ENCODE data around the gene TIMP2.

TIMP2 gene, protein sequence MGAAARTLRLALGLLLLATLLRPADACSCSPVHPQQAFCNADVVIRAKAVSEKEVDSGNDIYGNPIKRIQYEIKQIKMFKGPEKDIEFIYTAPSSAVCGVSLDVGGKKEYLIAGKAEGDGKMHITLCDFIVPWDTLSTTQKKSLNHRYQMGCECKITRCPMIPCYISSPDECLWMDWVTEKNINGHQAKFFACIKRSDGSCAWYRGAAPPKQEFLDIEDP

DNA sequence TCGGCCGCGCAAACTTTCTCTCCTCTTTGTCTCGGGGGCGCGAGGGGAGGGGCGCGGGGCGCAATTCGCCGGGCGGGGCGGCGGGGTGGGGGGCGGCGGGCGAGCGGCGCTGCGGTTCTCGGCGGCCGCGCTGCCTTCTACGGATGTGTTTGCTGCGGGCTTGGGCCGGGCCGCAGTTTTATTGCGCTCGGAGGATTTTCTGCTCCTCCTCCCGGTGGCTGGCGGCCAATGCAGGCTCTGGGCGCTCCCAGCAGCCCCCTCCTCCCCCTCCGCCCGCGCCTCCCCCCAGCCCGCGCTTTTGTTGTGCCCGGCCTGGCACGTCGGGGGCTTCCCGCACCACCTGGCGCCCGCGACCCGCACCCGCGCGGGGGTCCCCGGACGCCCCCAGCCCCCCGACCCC, at the start of gene TIMP2:
Gene TIMP2 (minus strand): TSS at position 154 of the 400 bp plus-strand sequence. CDS start 299 bp downstream, outside the sequence.
- H3K4me1 ChIP-seq (ENCODE audit: insufficient read depth, low read length): peaks cover 18% of the 10 kb centered on the region
- H3K9ac ChIP-seq (ENCODE audit: low read depth, low read length): peak within 1 kb of the TSS; percentile 85
- H3K9me3 ChIP-seq (ENCODE audit: control insufficient read depth, insufficient read depth, low read length): no peaks in the 10 kb centered on the region
- H3K36me3 ChIP-seq (ENCODE audit: insufficient read depth, low read length): no peaks in the 10 kb centered on the region

DNA sequence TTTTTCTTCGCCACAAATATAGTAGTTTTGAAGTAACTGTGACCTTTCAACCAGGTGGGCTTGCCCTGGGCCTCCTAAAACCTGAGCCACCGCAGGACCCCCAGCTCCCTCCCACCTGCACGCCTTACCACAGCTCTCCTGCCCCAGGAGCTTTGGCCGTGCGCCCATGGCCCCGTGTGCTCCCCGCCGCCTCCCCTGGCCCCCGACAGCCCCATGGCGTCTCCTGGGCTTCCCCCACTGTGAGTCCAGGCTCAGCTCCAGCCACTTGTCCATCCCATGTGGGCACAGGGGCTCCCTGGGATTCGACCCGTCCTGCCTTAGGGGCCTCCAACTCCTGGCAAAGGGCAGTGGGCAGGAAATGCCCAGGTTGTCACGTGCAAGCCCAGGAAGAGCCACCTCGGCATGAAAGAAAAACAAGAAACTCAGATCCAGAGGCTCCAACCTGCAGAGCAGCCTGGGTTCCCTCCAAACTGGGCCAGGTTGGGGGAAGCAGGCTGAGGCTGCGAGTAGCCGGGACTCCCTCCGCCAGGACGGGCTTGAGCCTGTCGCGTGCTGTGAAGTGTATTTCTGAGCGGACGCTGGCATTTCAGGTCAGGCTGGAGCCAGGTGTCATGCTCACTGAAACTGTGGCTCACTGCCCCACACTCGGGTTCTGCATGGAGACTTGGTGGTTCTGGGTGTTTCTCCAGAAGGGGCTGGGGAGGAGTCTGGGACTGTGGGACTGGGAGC, 48.8 kb upstream of the TIMP2 start:
- H3K9ac ChIP-seq (ENCODE audit: low read depth, low read length): no peak overlapping the region
- H3K4me1 ChIP-seq (ENCODE audit: insufficient read depth, low read length): peaks cover 3% of the 10 kb centered on the region; the same call in 1 of the 2 replicates
- H3K9me3 ChIP-seq (ENCODE audit: control insufficient read depth, insufficient read depth, low read length): no peaks in the 10 kb centered on the region
- H3K36me3 ChIP-seq (ENCODE audit: insufficient read depth, low read length): no peaks in the 10 kb centered on the region

DNA sequence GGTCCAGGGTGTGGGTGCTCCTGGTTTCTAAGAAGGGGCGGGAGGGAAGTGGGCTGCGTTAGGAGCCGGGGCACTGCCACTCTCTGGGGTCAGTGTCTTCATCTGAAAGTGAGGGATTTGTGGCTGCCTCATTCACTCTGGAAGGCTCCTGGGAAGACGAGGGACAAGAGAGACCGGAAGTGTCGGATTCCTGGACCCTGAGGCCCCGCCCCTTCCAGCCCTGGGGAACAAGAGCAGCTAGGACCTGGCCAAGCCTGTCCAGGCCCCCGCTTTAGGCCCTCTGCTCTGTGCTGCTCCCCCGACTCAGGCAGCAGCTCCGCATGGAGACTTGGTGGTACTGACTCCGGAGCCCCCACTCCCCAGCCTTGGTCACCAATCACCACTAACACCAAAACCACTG, 48.0 kb upstream of the TIMP2 start:
- Histone ChIP-seq H3K4me1 (ENCODE audit: insufficient read depth, low read length) (peaks cover 3% of the 10 kb centered on the region; the same call in 1 of the 2 replicates), H3K9ac (ENCODE audit: low read depth, low read length) (no peak overlapping the region), H3K9me3 (ENCODE audit: control insufficient read depth, insufficient read depth, low read length) (no peaks in the 10 kb centered on the region), H3K36me3 (ENCODE audit: insufficient read depth, low read length) (no peaks in the 10 kb centered on the region)

DNA sequence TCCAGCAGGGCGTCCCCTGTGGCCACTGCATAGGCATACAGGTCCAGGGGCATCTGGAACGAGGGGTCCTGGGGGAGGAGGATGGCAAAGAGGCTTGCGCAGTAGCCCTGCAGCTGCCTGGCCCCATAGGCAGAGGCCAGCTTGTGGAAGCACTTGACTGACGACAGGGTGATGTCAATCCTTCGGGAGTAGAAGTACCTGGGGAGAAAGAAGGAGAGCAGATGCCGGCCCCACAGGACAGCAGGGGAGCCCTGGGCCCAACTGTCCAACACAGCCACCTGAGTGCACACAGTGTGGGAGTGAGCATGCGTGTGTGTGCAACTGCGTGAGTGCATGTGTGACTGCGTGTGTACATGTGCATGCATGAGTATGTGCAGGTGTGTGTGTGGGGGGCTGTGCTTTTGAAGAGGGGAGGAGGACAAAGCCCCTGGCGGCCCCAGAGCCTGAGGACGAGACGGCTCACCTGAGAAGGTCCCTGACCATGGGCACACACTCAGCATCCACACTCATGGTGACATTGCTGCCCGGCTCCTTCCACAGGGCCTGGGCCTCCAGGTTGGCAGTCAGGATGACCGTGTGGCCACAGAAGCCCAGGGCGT, 47.4 kb upstream of the TIMP2 start:
- Histone ChIP-seq H3K4me1 (ENCODE audit: insufficient read depth, low read length) (peaks cover 3% of the 10 kb centered on the region; the same call in 1 of the 2 replicates), H3K36me3 (ENCODE audit: insufficient read depth, low read length) (no peaks in the 10 kb centered on the region), H3K9me3 (ENCODE audit: control insufficient read depth, insufficient read depth, low read length) (no peaks in the 10 kb centered on the region), H3K9ac (ENCODE audit: low read depth, low read length) (no peak overlapping the region)

DNA sequence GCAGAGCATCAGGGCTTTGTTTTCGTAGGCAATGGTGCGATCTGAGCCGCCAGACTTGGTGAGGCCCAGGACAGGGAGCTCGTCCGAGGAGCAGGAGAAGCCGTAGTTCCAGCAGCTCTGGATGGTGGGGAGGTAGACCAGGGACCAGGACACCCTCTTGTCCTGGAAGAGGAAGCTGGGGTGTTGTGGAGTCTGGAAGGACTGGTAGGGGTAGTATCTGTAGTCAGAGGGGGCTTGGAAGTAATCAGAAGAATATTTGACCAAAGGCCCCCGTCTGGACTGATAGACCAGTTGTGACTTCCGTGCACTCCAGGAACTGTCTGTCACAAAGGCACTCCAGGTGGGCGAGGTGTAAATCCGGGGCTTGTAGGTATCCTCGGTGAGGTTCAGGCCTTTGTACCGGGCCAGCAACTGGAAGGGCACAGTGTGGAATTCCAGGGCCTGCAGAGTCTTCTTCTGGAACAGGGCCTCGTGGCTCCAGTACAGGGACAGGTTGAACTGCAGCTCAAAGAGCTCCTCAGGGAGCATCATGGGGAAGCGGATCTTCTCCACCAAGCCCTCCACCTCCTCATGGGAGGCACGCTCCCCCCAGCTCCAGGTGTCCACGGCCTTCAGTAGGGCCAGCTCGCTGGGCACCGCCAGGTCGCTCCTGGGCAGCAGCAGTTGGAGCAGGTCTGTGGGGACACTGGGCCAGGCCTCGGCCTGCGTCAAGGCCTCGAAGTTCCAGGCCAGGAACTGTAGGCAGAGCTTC, 46.7 kb upstream of the TIMP2 start:
- Histone ChIP-seq H3K9me3 (ENCODE audit: control insufficient read depth, insufficient read depth, low read length) (no peaks in the 10 kb centered on the region), H3K36me3 (ENCODE audit: insufficient read depth, low read length) (no peaks in the 10 kb centered on the region), H3K9ac (ENCODE audit: low read depth, low read length) (no peak overlapping the region), H3K4me1 (ENCODE audit: insufficient read depth, low read length) (peaks cover 3% of the 10 kb centered on the region; the same call in 1 of the 2 replicates)

DNA sequence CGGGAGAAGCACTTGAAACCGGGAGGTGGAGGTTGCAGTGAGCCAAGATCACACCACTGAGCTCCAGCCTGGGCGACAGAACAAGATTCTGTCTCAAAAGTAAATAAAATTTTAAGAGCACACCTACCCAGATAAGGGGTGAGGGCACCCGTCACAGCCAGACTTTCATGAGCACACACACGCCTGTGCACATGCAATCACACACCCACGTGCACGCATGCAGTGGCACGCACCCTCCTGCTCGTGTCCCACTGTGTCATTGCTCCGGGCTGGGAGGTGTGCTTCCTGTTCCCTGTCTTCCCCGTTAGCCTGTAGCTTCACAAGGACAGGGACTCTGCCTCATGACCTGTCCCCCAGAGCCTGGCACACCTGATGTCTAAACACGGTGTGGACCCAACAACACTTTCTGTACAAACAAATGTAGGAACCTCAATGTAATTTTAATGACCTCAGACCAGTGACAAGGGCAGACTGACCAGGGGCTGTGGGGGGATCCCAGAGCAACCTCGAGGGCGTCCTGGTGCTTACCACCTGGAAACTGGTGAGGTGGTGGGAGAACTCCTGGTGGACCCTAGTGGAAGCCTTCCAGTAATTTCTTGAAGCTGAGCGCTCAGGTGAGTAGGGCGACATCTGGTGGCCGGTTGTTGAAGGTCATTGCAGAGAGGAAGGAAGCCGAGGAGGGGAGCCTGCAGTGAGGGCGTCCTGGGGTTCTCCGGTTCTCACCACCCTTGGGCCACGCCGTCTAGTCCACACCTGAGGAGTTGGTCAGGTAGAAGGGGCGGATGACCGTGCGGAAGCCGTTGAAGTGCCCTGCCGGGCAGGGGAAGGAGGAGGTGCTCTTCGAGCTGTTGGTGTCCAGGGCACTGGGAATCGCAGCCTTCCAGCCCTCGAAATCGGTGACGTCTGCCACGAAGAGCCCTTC, 45.9 kb upstream of the TIMP2 start:
- no peak overlapping the region for H3K9ac ChIP-seq (ENCODE audit: low read depth, low read length)
- no peaks in the 10 kb centered on the region for H3K36me3 ChIP-seq (ENCODE audit: insufficient read depth, low read length)
- peaks cover 3% of the 10 kb centered on the region; the same call in 1 of the 2 replicates for H3K4me1 ChIP-seq (ENCODE audit: insufficient read depth, low read length)
- no peaks in the 10 kb centered on the region for H3K9me3 ChIP-seq (ENCODE audit: control insufficient read depth, insufficient read depth, low read length)

GRCh38 chr17:78969865-78970264, 44.7 kb upstream of the TIMP2 start:
- Histone ChIP-seq H3K4me1 (ENCODE audit: insufficient read depth, low read length) (peaks cover 3% of the 10 kb centered on the region; the same call in 1 of the 2 replicates), H3K9ac (ENCODE audit: low read depth, low read length) (no peak overlapping the region), H3K9me3 (ENCODE audit: control insufficient read depth, insufficient read depth, low read length) (no peaks in the 10 kb centered on the region), H3K36me3 (ENCODE audit: insufficient read depth, low read length) (no peaks in the 10 kb centered on the region)

- Histone ChIP-seq H3K36me3 (ENCODE audit: insufficient read depth, low read length) (no peaks in the 10 kb centered on the region), H3K4me1 (ENCODE audit: insufficient read depth, low read length) (no peaks in the 10 kb centered on the region; the same call in 1 of the 2 replicates), H3K9ac (ENCODE audit: low read depth, low read length) (no peak overlapping the region), H3K9me3 (ENCODE audit: control insufficient read depth, insufficient read depth, low read length) (no peaks in the 10 kb centered on the region)
Measured at GRCh38 chr17:78967782-78968362, 42.7 kb upstream of the TIMP2 start.

DNA sequence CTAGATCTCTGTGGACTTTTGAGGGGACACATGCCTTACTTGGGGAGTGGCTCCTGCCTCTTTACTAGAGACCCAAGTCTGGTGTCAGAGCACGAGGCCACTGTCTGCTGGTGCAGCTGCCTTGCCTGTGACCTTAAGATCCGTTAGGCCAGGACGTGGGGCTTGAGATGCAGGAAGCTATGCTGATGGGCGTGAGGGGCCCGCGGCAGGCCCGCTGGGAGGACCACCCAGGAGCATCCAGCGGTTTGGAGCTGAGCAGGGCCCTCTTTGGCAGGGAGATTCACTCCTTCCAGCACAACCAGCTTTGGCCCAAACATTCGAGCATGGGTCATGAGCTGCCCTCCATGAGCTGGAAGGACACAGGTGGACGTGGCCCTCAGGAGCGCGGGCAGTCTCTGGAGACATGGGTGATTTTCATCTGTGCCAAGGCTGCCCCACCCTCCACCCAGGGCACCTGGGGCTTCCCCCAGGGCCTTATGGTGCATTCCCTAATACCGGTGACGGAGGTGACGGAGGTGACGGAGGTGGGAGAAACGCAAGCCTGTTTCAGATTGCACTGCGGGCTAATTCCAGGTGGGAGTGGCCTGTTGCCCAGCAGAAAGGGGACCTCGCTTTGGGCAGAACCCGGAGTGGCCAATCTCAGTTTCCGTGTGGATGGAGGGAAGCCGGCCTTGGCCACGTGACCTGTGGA, 41.9 kb upstream of the TIMP2 start:
- H3K9me3 ChIP-seq (ENCODE audit: control insufficient read depth, insufficient read depth, low read length): no peaks in the 10 kb centered on the region
- H3K4me1 ChIP-seq (ENCODE audit: insufficient read depth, low read length): no peaks in the 10 kb centered on the region; the same call in 1 of the 2 replicates
- H3K36me3 ChIP-seq (ENCODE audit: insufficient read depth, low read length): no peaks in the 10 kb centered on the region
- H3K9ac ChIP-seq (ENCODE audit: low read depth, low read length): no peak overlapping the region

DNA sequence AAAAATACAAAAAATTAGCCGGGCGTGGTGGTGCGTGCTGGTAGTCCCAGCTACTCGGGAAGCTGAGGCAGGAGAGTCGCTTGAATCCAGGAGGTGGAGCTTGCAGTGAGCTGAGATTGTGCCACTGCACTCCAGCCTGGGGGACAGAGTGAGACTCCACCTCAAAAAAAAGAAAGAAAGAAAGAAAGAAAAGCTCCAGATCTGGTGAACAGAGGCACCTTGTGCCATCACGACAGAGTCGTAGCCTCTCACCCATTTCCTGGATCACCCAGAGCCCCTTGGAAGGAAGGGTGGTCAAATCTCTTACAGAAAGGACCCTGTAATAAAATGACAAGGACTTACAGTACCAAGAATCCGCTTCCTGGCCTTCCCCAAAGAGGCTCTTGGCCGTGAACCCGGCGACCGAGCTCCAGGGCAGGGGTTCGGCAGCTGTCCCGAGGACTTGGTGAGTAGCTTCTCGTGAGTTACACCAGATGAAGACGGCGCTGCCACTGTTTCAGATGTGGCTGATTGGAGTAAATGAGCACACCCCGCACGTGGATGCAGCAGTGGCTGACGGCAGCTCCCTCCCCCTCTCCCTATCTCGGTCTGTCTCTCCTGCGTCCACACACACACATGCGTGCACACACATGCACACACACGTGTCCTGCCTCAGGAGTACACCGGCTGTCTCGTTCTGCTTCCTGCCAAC, 41.1 kb upstream of the TIMP2 start:
- H3K4me1 ChIP-seq (ENCODE audit: insufficient read depth, low read length): no peaks in the 10 kb centered on the region
- no peaks in the 10 kb centered on the region for H3K36me3 ChIP-seq (ENCODE audit: insufficient read depth, low read length)
- H3K9me3 ChIP-seq (ENCODE audit: control insufficient read depth, insufficient read depth, low read length): no peaks in the 10 kb centered on the region
- H3K9ac ChIP-seq (ENCODE audit: low read depth, low read length): no peak overlapping the region

DNA sequence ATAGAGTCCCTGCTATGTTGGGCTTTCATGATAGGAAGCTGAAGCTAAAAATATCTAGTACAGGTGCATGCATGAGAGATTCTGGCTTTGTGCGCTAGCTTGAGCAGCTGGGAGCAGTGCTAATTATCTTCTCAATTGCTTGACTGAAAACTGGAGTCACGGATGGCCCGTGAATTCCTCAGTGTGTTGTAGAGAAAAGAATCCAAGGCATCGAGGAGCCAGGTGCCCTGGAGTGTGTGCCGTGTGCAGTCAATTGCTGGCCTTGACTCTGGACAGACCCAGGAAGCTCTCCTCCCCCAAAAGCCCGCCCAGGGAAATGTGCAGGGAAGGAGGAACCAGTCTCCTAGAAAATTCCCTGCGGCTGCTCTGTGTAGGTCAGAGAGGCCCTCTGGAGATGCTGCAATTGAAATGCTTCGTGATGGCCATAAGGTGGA, 40.3 kb upstream of the TIMP2 start:
- Histone ChIP-seq H3K36me3 (ENCODE audit: insufficient read depth, low read length) (no peaks in the 10 kb centered on the region), H3K4me1 (ENCODE audit: insufficient read depth, low read length) (no peaks in the 10 kb centered on the region), H3K9ac (ENCODE audit: low read depth, low read length) (no peak overlapping the region), H3K9me3 (ENCODE audit: control insufficient read depth, insufficient read depth, low read length) (no peaks in the 10 kb centered on the region)

- Histone ChIP-seq H3K36me3 (ENCODE audit: insufficient read depth, low read length) (no peaks in the 10 kb centered on the region), H3K4me1 (ENCODE audit: insufficient read depth, low read length) (no peaks in the 10 kb centered on the region; the same call in 1 of the 2 replicates), H3K9ac (ENCODE audit: low read depth, low read length) (no peak overlapping the region), H3K9me3 (ENCODE audit: control insufficient read depth, insufficient read depth, low read length) (no peaks in the 10 kb centered on the region)
Measured at GRCh38 chr17:78963378-78963777, 38.2 kb upstream of the TIMP2 start.

Data from ES-I3 (cell line).